ENCODE measurements around the gene OTUD4.
A peak's percentile ranks its signal among the peaks of the same experiment; 100 is the strongest.

Gene OTUD4

GRCh38 chr4:145167887-145168286 lies 12.5 kb downstream of the OTUD4 start:
- Histone ChIP-seq H3K4me3 (ENCODE audit: low read depth, low read length) (no peak overlapping the region), H3K9me3 (ENCODE audit: severe bottlenecking) (no peaks in the 10 kb centered on the region), H3K27me3 (ENCODE audit: insufficient read depth, low read depth, severe bottlenecking) (no peaks in the 10 kb centered on the region), H3K36me3 (peaks cover 85% of the 10 kb centered on the region), H3K27ac (no peak overlapping the region)
- DNase-seq: no peak
- TF ChIP-seq CTCF (IDR thresholded peaks at IDR 0.05; ENCODE audit: low read depth, low read length): no peak

GRCh38 chr4:145161549-145161948 lies 18.8 kb downstream of the OTUD4 start:
- Histone ChIP-seq H3K9me3 (ENCODE audit: severe bottlenecking) (no peaks in the 10 kb centered on the region), H3K27ac (no peak overlapping the region), H3K36me3 (peaks cover 68% of the 10 kb centered on the region), H3K4me3 (ENCODE audit: low read depth, low read length) (no peak overlapping the region), H3K27me3 (ENCODE audit: insufficient read depth, low read depth, severe bottlenecking) (no peaks in the 10 kb centered on the region)
- DNase-seq: no peak
- TF ChIP-seq CTCF (IDR thresholded peaks at IDR 0.05; ENCODE audit: low read depth, low read length): no peak

GRCh38 chr4:145156986-145157385 lies 23.4 kb downstream of the OTUD4 start:
- H3K27ac ChIP-seq: no peak overlapping the region
- H3K27me3 ChIP-seq (ENCODE audit: insufficient read depth, low read depth, severe bottlenecking): no peaks in the 10 kb centered on the region
- DNase-seq: no peak
- peaks cover 60% of the 10 kb centered on the region for H3K36me3 ChIP-seq
- TF ChIP-seq CTCF (IDR thresholded peaks at IDR 0.05; ENCODE audit: low read depth, low read length): no peak
- no peak overlapping the region for H3K4me3 ChIP-seq (ENCODE audit: low read depth, low read length)
- no peaks in the 10 kb centered on the region for H3K9me3 ChIP-seq (ENCODE audit: severe bottlenecking)

GRCh38 chr4:145155268-145155870 lies 25.0 kb downstream of the OTUD4 start:
- Histone ChIP-seq H3K9me3 (ENCODE audit: severe bottlenecking) (no peaks in the 10 kb centered on the region), H3K36me3 (peaks cover 60% of the 10 kb centered on the region), H3K27ac (no peak overlapping the region), H3K27me3 (ENCODE audit: insufficient read depth, low read depth, severe bottlenecking) (no peaks in the 10 kb centered on the region), H3K4me3 (ENCODE audit: low read depth, low read length) (no peak overlapping the region)
- TF ChIP-seq CTCF (IDR thresholded peaks at IDR 0.05; ENCODE audit: low read depth, low read length): no peak
- DNase-seq: no peak

GRCh38 chr4:145154573-145154972 lies 25.8 kb downstream of the OTUD4 start:
- peak; percentile 63 for TF ChIP-seq CTCF (IDR thresholded peaks at IDR 0.05; ENCODE audit: low read depth, low read length)
- Histone ChIP-seq H3K27ac (no peak overlapping the region), H3K4me3 (ENCODE audit: low read depth, low read length) (no peak overlapping the region), H3K36me3 (peaks cover 62% of the 10 kb centered on the region), H3K27me3 (ENCODE audit: insufficient read depth, low read depth, severe bottlenecking) (no peaks in the 10 kb centered on the region), H3K9me3 (ENCODE audit: severe bottlenecking) (no peaks in the 10 kb centered on the region)
- DNase-seq: peak; percentile 26

GRCh38 chr4:145153904-145154298 lies 26.5 kb downstream of the OTUD4 start:
- DNase-seq: no peak
- TF ChIP-seq CTCF (IDR thresholded peaks at IDR 0.05; ENCODE audit: low read depth, low read length): no peak
- Histone ChIP-seq H3K9me3 (ENCODE audit: severe bottlenecking) (no peaks in the 10 kb centered on the region), H3K27me3 (ENCODE audit: insufficient read depth, low read depth, severe bottlenecking) (no peaks in the 10 kb centered on the region), H3K36me3 (peaks cover 62% of the 10 kb centered on the region), H3K4me3 (ENCODE audit: low read depth, low read length) (no peak overlapping the region), H3K27ac (no peak overlapping the region)
